SU-DHL-6 (cell line): Measurements from ENCODE around the gene LRRC4B.

Experiments used
- H2AFZ ChIP-seq: fragments of 200-600 bp; sonication (generic); 2 replicates; pipeline ENCODE4 v1.6.1; 2014; ENCODE audit warnings: low read depth, mild to moderate bottlenecking, moderate library complexity, mixed read lengths, antibody characterized with exemption, low read length; ENCODE audit not compliant: severe bottlenecking
- H3F3A ChIP-seq: fragments of 200-600 bp; shearing (Covaris generic); 2 replicates; pipeline ENCODE4 v1.6.0; 2016; ENCODE audit warnings: antibody characterized with exemption, mild to moderate bottlenecking; ENCODE audit not compliant: insufficient read depth
- H3K27ac ChIP-seq: fragments of 200-600 bp; sonication (generic); 2 replicates; pipeline ENCODE4 v1.5.1; 2016; ENCODE audit warnings: low read depth, mild to moderate bottlenecking, low read length, moderate library complexity, mixed read lengths
- H3K27me3 ChIP-seq: fragments of 200-600 bp; sonication (generic), shearing (Covaris generic); 2 replicates; pipeline ENCODE4 v1.6.0; 2014; ENCODE audit warnings: mild to moderate bottlenecking, low read length
- H3K36me3 ChIP-seq: fragments of 200-600 bp; sonication (generic); 2 replicates; pipeline ENCODE4 v1.6.1; 2014; ENCODE audit warnings: mild to moderate bottlenecking, low read length, mixed read lengths
- H3K4me2 ChIP-seq: fragments of 300-600, 200-600 bp; shearing (Covaris generic), sonication (generic); 2 replicates; pipeline ENCODE4 v1.6.0; 2014; ENCODE audit warnings: low read length, low read depth, mild to moderate bottlenecking; ENCODE audit not compliant: poor library complexity, severe bottlenecking
- H3K4me3 ChIP-seq: fragments of 200-600 bp; sonication (generic); 2 replicates; pipeline ENCODE4 v1.5.1; 2014; ENCODE audit warnings: antibody characterized with exemption, low read length, mild to moderate bottlenecking, mixed read lengths; ENCODE audit not compliant: insufficient read depth, poor library complexity, severe bottlenecking
- H3K79me2 ChIP-seq: fragments of 200-600 bp; sonication (generic); 2 replicates; pipeline ENCODE4 v1.6.1; 2014; ENCODE audit warnings: mild to moderate bottlenecking, low read length, moderate library complexity; ENCODE audit not compliant: insufficient read depth
- H3K9ac ChIP-seq: fragments of 200-600 bp; sonication (generic); 2 replicates; pipeline ENCODE4 v1.7.0; 2014; ENCODE audit warnings: mild to moderate bottlenecking, low read length
- H3K9me2 ChIP-seq: fragments of 200-600 bp; sonication (generic); replicated peaks from 2 replicates; pipeline ENCODE4 v1.6.1; 2014; ENCODE audit warnings: low read length; ENCODE audit not compliant: insufficient read depth
- H3K9me3 ChIP-seq: fragments of 200-600 bp; sonication (generic); 2 replicates; pipeline ENCODE4 v1.6.1; 2014; ENCODE audit warnings: low read length, mixed read lengths; ENCODE audit not compliant: insufficient read depth
- H4K20me1 ChIP-seq: fragments of 200-600 bp; sonication (generic); 2 replicates; pipeline ENCODE4 v1.6.1; 2014; ENCODE audit warnings: low read depth, mild to moderate bottlenecking, antibody characterized with exemption, low read length, moderate library complexity, mixed read lengths
- CTCF ChIP-seq: fragments of 200-600 bp; sonication (generic); IDR thresholded peaks from one replicate; pipeline ENCODE4 v1.5.1; 2017; ENCODE audit warnings: antibody characterized with exemption, mild to moderate bottlenecking, low read length, moderate library complexity; ENCODE audit not compliant: insufficient read depth, poor library complexity, severe bottlenecking
- EZH2phosphoT487 ChIP-seq: fragments of 200-600 bp; sonication (generic), shearing (Covaris generic); conservative IDR thresholded peaks from 2 replicates; pipeline ENCODE4 v1.6.1; 2018; ENCODE audit warnings: mild to moderate bottlenecking, antibody characterized with exemption, low read length, moderate library complexity, mixed read lengths

LRRC4B gene

GRCh38 chr19:50546527-50547221 is 21.6 kb downstream of the LRRC4B start:
- Histone ChIP-seq H3K27me3 (no peaks in the 10 kb centered on the region), H3K36me3 (no peaks in the 10 kb centered on the region), H3K9me3 (no peaks in the 10 kb centered on the region), H3K4me3 (no peak overlapping the region), H3K27ac (no peak overlapping the region), H3K9me2 (no peaks in the 10 kb centered on the region), H3K9ac (no peak overlapping the region), H3F3A (no peaks in the 10 kb centered on the region), H2AFZ (no peak overlapping the region), H4K20me1 (no peaks in the 10 kb centered on the region), H3K79me2 (no peaks in the 10 kb centered on the region), H3K4me2 (no peak overlapping the region)
- TF ChIP-seq EZH2phosphoT487 (no peak), CTCF (no peak)

GRCh38 chr19:50542943-50543342 is 25.3 kb downstream of the LRRC4B start:
- Histone ChIP-seq H3K4me3 (no peak overlapping the region), H3K9me3 (no peaks in the 10 kb centered on the region), H2AFZ (no peak overlapping the region), H3K9ac (no peak overlapping the region), H4K20me1 (no peaks in the 10 kb centered on the region), H3K27ac (no peak overlapping the region), H3K79me2 (no peaks in the 10 kb centered on the region), H3F3A (no peaks in the 10 kb centered on the region), H3K9me2 (no peaks in the 10 kb centered on the region), H3K4me2 (no peak overlapping the region), H3K27me3 (no peaks in the 10 kb centered on the region), H3K36me3 (no peaks in the 10 kb centered on the region)
- TF ChIP-seq CTCF (no peak), EZH2phosphoT487 (no peak)

- no peaks in the 10 kb centered on the region for H3K79me2 ChIP-seq
- no peaks in the 10 kb centered on the region for H3K36me3 ChIP-seq
- H3K9me3 ChIP-seq: no peaks in the 10 kb centered on the region
- no peaks in the 10 kb centered on the region for H3F3A ChIP-seq
- no peak overlapping the region for H3K4me3 ChIP-seq
- no peaks in the 10 kb centered on the region for H3K9me2 ChIP-seq
- H3K9ac ChIP-seq: no peak overlapping the region
- H3K27me3 ChIP-seq: no peaks in the 10 kb centered on the region
- no peak overlapping the region for H3K27ac ChIP-seq
- TF ChIP-seq EZH2phosphoT487 (no peak), CTCF (peak; percentile 63)
- no peak overlapping the region for H2AFZ ChIP-seq
- no peaks in the 10 kb centered on the region for H4K20me1 ChIP-seq
- no peak overlapping the region for H3K4me2 ChIP-seq
Measured at GRCh38 chr19:50537769-50538230, 30.4 kb downstream of the LRRC4B start.
